ENCODE results near the gene PCP4.

DNA sequence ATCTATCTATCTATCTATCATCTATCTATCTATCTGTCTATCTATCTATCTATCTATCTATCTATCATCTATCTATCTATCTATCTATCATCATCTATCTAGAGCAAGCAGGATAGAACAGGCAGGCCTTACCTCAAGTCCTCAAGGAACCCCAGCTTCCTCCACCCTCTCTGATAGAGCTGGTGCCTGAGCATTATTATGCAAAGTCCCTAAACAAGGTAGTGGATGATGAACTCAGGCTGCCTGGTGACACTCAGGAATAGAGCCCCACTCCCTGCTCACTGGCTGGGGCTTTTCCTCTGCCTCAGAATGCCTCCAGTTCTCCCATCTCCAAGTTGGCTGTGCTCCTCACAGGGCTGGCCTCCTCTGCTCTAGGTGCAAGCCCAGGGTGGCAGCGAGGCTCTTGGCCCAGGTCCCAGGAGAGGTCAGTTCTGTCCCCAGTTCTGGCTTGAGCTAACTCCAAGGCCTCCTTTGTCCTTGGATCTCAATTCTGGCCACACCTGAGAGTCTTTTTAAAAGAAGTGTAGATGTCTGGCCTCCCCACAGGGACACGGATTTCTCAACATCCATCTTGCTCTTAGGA is 60.2 kb downstream of the PCP4 start:
- no peak for TF ChIP-seq POLR2AphosphoS5 (IDR thresholded peaks at IDR 0.05)
- TF ChIP-seq, protein P1, sequence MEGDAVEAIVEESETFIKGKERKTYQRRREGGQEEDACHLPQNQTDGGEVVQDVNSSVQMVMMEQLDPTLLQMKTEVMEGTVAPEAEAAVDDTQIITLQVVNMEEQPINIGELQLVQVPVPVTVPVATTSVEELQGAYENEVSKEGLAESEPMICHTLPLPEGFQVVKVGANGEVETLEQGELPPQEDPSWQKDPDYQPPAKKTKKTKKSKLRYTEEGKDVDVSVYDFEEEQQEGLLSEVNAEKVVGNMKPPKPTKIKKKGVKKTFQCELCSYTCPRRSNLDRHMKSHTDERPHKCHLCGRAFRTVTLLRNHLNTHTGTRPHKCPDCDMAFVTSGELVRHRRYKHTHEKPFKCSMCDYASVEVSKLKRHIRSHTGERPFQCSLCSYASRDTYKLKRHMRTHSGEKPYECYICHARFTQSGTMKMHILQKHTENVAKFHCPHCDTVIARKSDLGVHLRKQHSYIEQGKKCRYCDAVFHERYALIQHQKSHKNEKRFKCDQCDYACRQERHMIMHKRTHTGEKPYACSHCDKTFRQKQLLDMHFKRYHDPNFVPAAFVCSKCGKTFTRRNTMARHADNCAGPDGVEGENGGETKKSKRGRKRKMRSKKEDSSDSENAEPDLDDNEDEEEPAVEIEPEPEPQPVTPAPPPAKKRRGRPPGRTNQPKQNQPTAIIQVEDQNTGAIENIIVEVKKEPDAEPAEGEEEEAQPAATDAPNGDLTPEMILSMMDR (IDR thresholded peaks at IDR 0.05): no peak
- TF ChIP-seq POLR2A (IDR thresholded peaks at IDR 0.05): no peak
- TF ChIP-seq EP300 (IDR thresholded peaks at IDR 0.05): no peak
